ENCODE data around the gene TECTB. TPM values are rescaled to one million over a fixed set of nuclear protein-coding genes. Genes with fewer than 3 reads are reported as not detected.

The TECTB gene
- total RNA-seq, 2 donors from 2014 or later, result not detected

DNA sequence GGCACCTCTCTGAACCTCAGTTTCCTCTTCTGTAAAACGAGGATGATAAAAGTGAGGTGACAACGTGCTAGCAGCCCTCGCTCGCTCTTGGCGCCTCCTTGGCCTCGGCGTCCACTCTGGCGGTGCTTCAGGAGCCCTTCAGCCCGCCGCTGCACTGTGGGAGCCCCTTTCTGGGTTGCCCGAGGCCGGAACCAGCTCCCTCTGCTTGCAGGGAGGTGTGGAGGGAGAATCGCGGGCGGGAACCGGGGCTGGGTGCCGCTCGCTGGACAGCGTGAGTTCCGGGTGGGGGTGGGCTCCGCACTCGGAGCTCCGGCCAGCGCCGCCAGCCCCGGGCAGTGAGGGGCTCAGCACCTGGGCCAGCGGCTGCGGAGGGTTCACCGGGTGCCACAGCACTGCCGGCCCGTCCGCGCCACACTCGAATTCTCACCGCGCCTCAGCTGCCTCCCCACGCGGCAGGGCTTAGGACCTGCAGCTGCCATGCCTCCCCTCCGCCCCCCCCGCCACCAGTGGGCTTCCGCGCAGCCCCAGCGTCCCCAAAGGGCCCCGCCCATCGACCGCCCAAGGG is 66.4 kb downstream of the TECTB start:
- H3K9me3 Mint-ChIP-seq, result no peaks in the 10 kb centered on the region
- H3K4me1 Mint-ChIP-seq (ENCODE audit: low read depth in 2 of 2), result peaks cover 0 to 4% of the 10 kb centered on the region in 2 donors
- H3K4me3 Mint-ChIP-seq, result no peak overlapping the region
- H3K27ac Mint-ChIP-seq, result no peak overlapping the region
- DNase-seq (ENCODE audit: low spot score) (no peak), ATAC-seq (no peak)
- H3K27me3 Mint-ChIP-seq, result peaks cover 0 to 2% of the 10 kb centered on the region in 2 donors
- H3K36me3 Mint-ChIP-seq, result no peaks in the 10 kb centered on the region

DNA sequence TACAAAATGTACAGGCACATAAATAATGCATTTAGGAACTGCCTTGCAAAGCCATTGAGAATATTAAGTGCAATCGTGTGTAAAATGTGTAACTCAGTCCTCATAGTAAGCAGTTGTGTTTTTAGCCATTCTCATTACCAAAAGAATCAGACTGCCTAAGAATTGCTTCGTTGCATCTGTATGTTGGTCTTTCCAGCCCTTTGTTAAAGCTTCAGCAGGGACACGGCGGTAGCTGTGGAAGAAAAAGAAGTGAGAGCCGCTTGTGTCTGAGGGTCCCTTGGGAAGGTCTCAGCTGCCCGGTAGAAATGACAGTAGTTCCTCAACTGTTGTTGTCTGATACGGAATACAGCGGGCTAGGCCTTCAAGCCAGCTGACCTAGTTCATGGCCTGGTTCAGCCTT is 67.9 kb downstream of the TECTB start:
- H3K9me3 Mint-ChIP-seq, result no peaks in the 10 kb centered on the region
- H3K4me1 Mint-ChIP-seq (ENCODE audit: low read depth in 2 of 2), result no peaks in the 10 kb centered on the region
- H3K36me3 Mint-ChIP-seq, result no peaks in the 10 kb centered on the region

DNA sequence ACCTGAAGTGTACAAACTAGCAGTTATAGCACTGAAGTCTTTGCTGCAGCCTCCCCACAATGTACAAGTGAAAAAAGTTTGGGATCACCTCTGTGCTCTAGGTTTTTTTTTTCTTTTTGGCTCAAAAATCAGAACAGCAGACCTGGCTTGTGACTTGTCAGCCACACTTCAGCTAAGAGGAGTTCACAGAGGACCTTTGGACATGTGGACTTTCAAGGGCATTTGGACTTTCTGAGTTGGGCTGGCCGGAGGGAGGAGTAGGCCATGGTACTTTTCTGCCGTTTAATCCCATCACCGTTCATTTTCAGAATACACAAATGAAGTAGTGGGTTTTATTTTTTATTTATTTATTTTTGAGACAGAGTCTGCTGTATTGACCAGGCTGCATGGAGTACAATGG is 68.8 kb downstream of the TECTB start:
- Mint-ChIP-seq H3K4me3 (no peak overlapping the region), H3K9me3 (no peaks in the 10 kb centered on the region), H3K27ac (no peak overlapping the region), H3K4me1 (ENCODE audit: low read depth in 2 of 2) (no peaks in the 10 kb centered on the region), H3K27me3 (peaks cover 0 to 2% of the 10 kb centered on the region in 2 donors), H3K36me3 (no peaks in the 10 kb centered on the region)
- no peak for DNase-seq (ENCODE audit: low spot score)
- ATAC-seq, result no peak

More for the DNA sequence above, 67.9 kb downstream of the TECTB start:
- H3K4me3 Mint-ChIP-seq, result no peak overlapping the region
- H3K27ac Mint-ChIP-seq, result no peak overlapping the region
- H3K27me3 Mint-ChIP-seq, result peaks cover 0 to 2% of the 10 kb centered on the region in 2 donors
- ATAC-seq (no peak), DNase-seq (ENCODE audit: low spot score) (no peak)

DNA sequence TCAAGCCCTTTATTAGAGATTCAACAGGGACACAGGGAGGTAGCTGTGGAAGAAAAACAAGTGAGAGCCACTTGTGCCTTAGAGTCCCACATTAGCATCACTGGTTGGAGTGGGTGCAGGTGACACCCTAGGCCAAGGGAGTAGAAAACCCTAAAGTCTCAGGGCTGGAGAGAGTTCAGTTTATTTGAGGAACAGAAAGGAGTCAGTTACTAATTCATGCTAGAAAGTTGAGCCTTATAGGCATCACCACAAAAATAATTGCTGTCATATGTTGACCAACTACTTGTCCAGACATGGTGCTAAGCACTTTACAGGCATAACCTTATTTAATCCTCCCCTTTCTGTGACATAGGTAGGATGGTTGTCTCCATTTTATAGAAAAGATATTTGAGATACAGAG is 69.8 kb downstream of the TECTB start:
- Mint-ChIP-seq H3K4me1 (ENCODE audit: low read depth in 2 of 2) (no peaks in the 10 kb centered on the region), H3K9me3 (no peaks in the 10 kb centered on the region), H3K36me3 (no peaks in the 10 kb centered on the region), H3K27me3 (no peaks in the 10 kb centered on the region), H3K27ac (no peak overlapping the region), H3K4me3 (no peak overlapping the region)
- no peak for DNase-seq (ENCODE audit: low spot score)
- ATAC-seq, result no peak

Other genes with a start within 250 kb of the TECTB start
- 10 to 100 TPM in 1 of 2 donors, 1 to 10 TPM in 1; 9.8 to 10.4 TPM for gene GPAM, start 99.6 kb upstream of the TECTB start, total RNA-seq
- 100 to 1,000 TPM in 1 of 2 donors, 10 to 100 TPM in 1; 85.4 to 111 TPM for gene ACSL5, start 90.7 kb downstream of the TECTB start, total RNA-seq
- gene ZDHHC6, start 163.5 kb downstream of the TECTB start, total RNA-seq, result 10 to 100 TPM; 46.6 to 52.8 TPM
- 10 to 100 TPM; 51.9 to 90.5 TPM for gene VTI1A, start 163.8 kb downstream of the TECTB start, total RNA-seq